HG03108 (cell line): ENCODE measurements around the gene FGF23.

Source experiments
- ATAC-seq: cut with Tn5 transposase; IDR thresholded peaks from one replicate; pipeline ENCODE4 v1.9.1; 2021; ENCODE audit warnings: moderate library complexity; ENCODE audit not compliant: unreplicated experiment

FGF23 gene

GRCh38 chr12:4386801-4387200 is 7.3 kb upstream of the FGF23 start:
- no peak for ATAC-seq

- ATAC-seq, result no peak
Measured at GRCh38 chr12:4383304-4383865, 3.9 kb upstream of the FGF23 start.

GRCh38 chr12:4380332-4380731 is 820 bp upstream of the FGF23 start:
- no peak for ATAC-seq

- no peak for ATAC-seq
Measured at GRCh38 chr12:4378772-4379171, 740 bp downstream of the FGF23 start.

- no peak for ATAC-seq
Measured at GRCh38 chr12:4375449-4375848, 4.1 kb downstream of the FGF23 start.

- no peak for ATAC-seq
Measured at GRCh38 chr12:4372653-4373052, 6.9 kb downstream of the FGF23 start.

- ATAC-seq, result no peak
Measured at GRCh38 chr12:4370265-4370664, 9.2 kb downstream of the FGF23 start.

GRCh38 chr12:4369548-4369947 is 10.0 kb downstream of the FGF23 start:
- ATAC-seq, result no peak

- no peak for ATAC-seq
Measured at GRCh38 chr12:4366090-4366489, 13.4 kb downstream of the FGF23 start.

GRCh38 chr12:4356041-4356327 is 23.5 kb downstream of the FGF23 start:
- ATAC-seq, result no peak

- ATAC-seq, result no peak
Measured at GRCh38 chr12:4355156-4356040, 24.1 kb downstream of the FGF23 start.

GRCh38 chr12:4353785-4354208 is 25.7 kb downstream of the FGF23 start:
- ATAC-seq, result no peak

- ATAC-seq, result no peak
Measured at GRCh38 chr12:4346931-4347330, 32.6 kb downstream of the FGF23 start.

GRCh38 chr12:4331842-4332241 is 47.7 kb downstream of the FGF23 start:
- ATAC-seq, result no peak

- no peak for ATAC-seq
Measured at GRCh38 chr12:4331221-4331620, 48.3 kb downstream of the FGF23 start.

- no peak for ATAC-seq
Measured at GRCh38 chr12:4330203-4330602, 49.3 kb downstream of the FGF23 start.

- no peak for ATAC-seq
Measured at GRCh38 chr12:4327293-4327692, 52.2 kb downstream of the FGF23 start.

- ATAC-seq, result no peak
Measured at GRCh38 chr12:4325966-4326365, 53.5 kb downstream of the FGF23 start.

GRCh38 chr12:4324366-4324765 is 55.1 kb downstream of the FGF23 start:
- no peak for ATAC-seq

GRCh38 chr12:4323396-4323795 is 56.1 kb downstream of the FGF23 start:
- ATAC-seq, result no peak

- ATAC-seq, result no peak
Measured at GRCh38 chr12:4322726-4323125, 56.8 kb downstream of the FGF23 start.

- ATAC-seq, result peak; percentile 94
Measured at GRCh38 chr12:4320853-4321701, 58.4 kb downstream of the FGF23 start, which contains the start of gene TIGAR. TIGAR (plus strand) TSS chr12:4321213; CDS start chr12:4321272, 59 bp downstream.
